HG02970 (cell line): ENCODE data around the gene MOB4.
"Not testable (repeated sequence)": the region's sequence is repeated elsewhere in the genome, so short reads cannot be mapped to it uniquely, and the experiment has no call there.

Experiments
- ATAC-seq: cut with Tn5 transposase; IDR thresholded peaks from one replicate; pipeline ENCODE4 v1.9.1; 2021; ENCODE audit warnings: mild to moderate bottlenecking, moderate library complexity, moderate number of reproducible peaks; ENCODE audit not compliant: unreplicated experiment, low FRiP score

The MOB4 gene

GRCh38 chr2:197578294-197578693 lies 62.4 kb downstream of the MOB4 start:
- ATAC-seq: not testable (repeated sequence)

- ATAC-seq: not testable (repeated sequence)
Observed at GRCh38 chr2:197580166-197580565, 64.3 kb downstream of the MOB4 start.

- ATAC-seq: not testable (repeated sequence)
Observed at GRCh38 chr2:197587255-197587654, 71.4 kb downstream of the MOB4 start.

- no peak for ATAC-seq
Observed at GRCh38 chr2:197591339-197592072, 75.6 kb downstream of the MOB4 start.

GRCh38 chr2:197596766-197597165 lies 80.9 kb downstream of the MOB4 start:
- ATAC-seq: no peak

GRCh38 chr2:197597166-197597565 lies 81.3 kb downstream of the MOB4 start:
- ATAC-seq: no peak

GRCh38 chr2:197598450-197598849 lies 82.6 kb downstream of the MOB4 start:
- no peak for ATAC-seq

- ATAC-seq: no peak
Observed at GRCh38 chr2:197599285-197599965, 83.6 kb downstream of the MOB4 start.

- no peak for ATAC-seq
Observed at GRCh38 chr2:197600306-197600705, 84.4 kb downstream of the MOB4 start.

- ATAC-seq: peak; percentile 44
Observed at GRCh38 chr2:197601726-197602125, 85.9 kb downstream of the MOB4 start.
